Hepatocyte (in vitro differentiated cells): Measurements from ENCODE around the gene CCDC174.

ENCODE experiments used
- EZH2 ChIP-seq: fragments of 200-600 bp; sonication (generic); IDR thresholded peaks from 2 replicates; pipeline ENCODE4 v1.6.1; 2016; ENCODE audit warnings: antibody characterized with exemption, mild to moderate bottlenecking, borderline replicate concordance
- EZH2phosphoT487 ChIP-seq: fragments of 200-600 bp; sonication (generic); IDR thresholded peaks from one replicate; pipeline ENCODE4 v1.6.1; 2018; ENCODE audit warnings: antibody characterized with exemption, mild to moderate bottlenecking, low read depth, moderate library complexity; ENCODE audit not compliant: unreplicated experiment, severe bottlenecking
- TF ChIP-seq, protein P1 (sequence below): fragments of 200-600 bp; sonication (generic); IDR thresholded peaks from 2 replicates; pipeline ENCODE4 v1.5.1; 2016; ENCODE audit warnings: antibody characterized with exemption, mild to moderate bottlenecking; ENCODE audit not compliant: poor library complexity

GRCh38 chr3:14688525-14688924 lies 37.0 kb downstream of the CCDC174 start:
- TF ChIP-seq EZH2 (no peak), EZH2phosphoT487 (no peak)
- TF ChIP-seq, protein P1, sequence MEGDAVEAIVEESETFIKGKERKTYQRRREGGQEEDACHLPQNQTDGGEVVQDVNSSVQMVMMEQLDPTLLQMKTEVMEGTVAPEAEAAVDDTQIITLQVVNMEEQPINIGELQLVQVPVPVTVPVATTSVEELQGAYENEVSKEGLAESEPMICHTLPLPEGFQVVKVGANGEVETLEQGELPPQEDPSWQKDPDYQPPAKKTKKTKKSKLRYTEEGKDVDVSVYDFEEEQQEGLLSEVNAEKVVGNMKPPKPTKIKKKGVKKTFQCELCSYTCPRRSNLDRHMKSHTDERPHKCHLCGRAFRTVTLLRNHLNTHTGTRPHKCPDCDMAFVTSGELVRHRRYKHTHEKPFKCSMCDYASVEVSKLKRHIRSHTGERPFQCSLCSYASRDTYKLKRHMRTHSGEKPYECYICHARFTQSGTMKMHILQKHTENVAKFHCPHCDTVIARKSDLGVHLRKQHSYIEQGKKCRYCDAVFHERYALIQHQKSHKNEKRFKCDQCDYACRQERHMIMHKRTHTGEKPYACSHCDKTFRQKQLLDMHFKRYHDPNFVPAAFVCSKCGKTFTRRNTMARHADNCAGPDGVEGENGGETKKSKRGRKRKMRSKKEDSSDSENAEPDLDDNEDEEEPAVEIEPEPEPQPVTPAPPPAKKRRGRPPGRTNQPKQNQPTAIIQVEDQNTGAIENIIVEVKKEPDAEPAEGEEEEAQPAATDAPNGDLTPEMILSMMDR, result no peak
